Neural cell (in vitro differentiated cells): ENCODE results near the gene TMEM220. TPM values are rescaled to one million over a fixed set of nuclear protein-coding genes. Genes with fewer than 3 reads are reported as not detected.

Experiments used
- H2AFZ ChIP-seq: fragments of 200-600, 300-800 bp; sonication (generic), shearing (Covaris generic); 2 replicates; pipeline ENCODE4 v1.6.0; 2014; ENCODE audit warnings: low read depth, mild to moderate bottlenecking, antibody characterized with exemption, low read length, moderate library complexity
- H3F3A ChIP-seq: fragments of 200-600 bp; shearing (Covaris generic); 2 replicates; pipeline ENCODE4 v1.6.1; 2016; ENCODE audit warnings: mild to moderate bottlenecking, moderate library complexity, mixed read lengths, antibody characterized with exemption, low read length; ENCODE audit not compliant: insufficient read depth, poor library complexity, severe bottlenecking
- H3K27ac ChIP-seq: fragments of 200-600, 300-800 bp; sonication (generic), shearing (Covaris generic); 2 replicates; pipeline ENCODE4 v1.5.1; 2014; ENCODE audit warnings: mild to moderate bottlenecking, low read length, moderate library complexity
- H3K27me3 ChIP-seq: fragments of 300-800, 200-600 bp; sonication (generic), shearing (Covaris generic); 2 replicates; pipeline ENCODE4 v1.6.0; 2014; ENCODE audit warnings: mild to moderate bottlenecking, low read depth, low read length, moderate library complexity; ENCODE audit not compliant: insufficient read depth
- H3K36me3 ChIP-seq: fragments of 300-800, 200-600 bp; sonication (generic), shearing (Covaris generic); 2 replicates; pipeline ENCODE4 v1.5.1; 2014; ENCODE audit warnings: mild to moderate bottlenecking, antibody characterized with exemption, low read length, moderate library complexity; ENCODE audit not compliant: insufficient read depth
- H3K4me2 ChIP-seq: fragments of 300-800, 200-600 bp; sonication (generic), shearing (Covaris generic); 2 replicates; pipeline ENCODE4 v1.6.0; 2014; ENCODE audit warnings: mild to moderate bottlenecking, low read length
- H3K4me3 ChIP-seq: fragments of 300-800, 200-600 bp; sonication (generic), shearing (Covaris generic); 2 replicates; pipeline ENCODE4 v1.5.1; 2014; ENCODE audit warnings: mild to moderate bottlenecking, low read length, moderate library complexity
- H3K79me2 ChIP-seq: fragments of 200-600 bp; shearing (Covaris generic); replicated peaks from 2 replicates; pipeline ENCODE4 v1.6.0; 2014; ENCODE audit warnings: mild to moderate bottlenecking, low read length, moderate library complexity; ENCODE audit not compliant: insufficient read depth
- H3K9ac ChIP-seq: fragments of 300-800, 200-600 bp; sonication (generic), shearing (Covaris generic); 2 replicates; pipeline ENCODE4 v1.6.1; 2016; ENCODE audit warnings: mild to moderate bottlenecking, low read length, mixed read lengths
- H3K9me2 ChIP-seq: fragments of 200-600 bp; shearing (Covaris generic); 2 replicates; pipeline ENCODE4 v1.6.1; 2016; ENCODE audit warnings: mild to moderate bottlenecking, low read length, mixed read lengths; ENCODE audit not compliant: insufficient read depth
- H3K9me3 ChIP-seq: fragments of 200-600, 300-800 bp; sonication (generic), shearing (Covaris generic); 2 replicates; pipeline ENCODE4 v1.6.1; 2016; ENCODE audit warnings: mild to moderate bottlenecking, mixed run types, low read length, moderate library complexity, mixed read lengths
- H4K20me1 ChIP-seq: fragments of 200-600 bp; shearing (Covaris generic); 2 replicates; pipeline ENCODE4 v1.6.1; 2016; ENCODE audit warnings: mild to moderate bottlenecking, mixed run types; ENCODE audit not compliant: insufficient read depth
- CTCF ChIP-seq: fragments of 450-650 bp; IDR thresholded peaks from 2 replicates; pipeline ENCODE4 v1.5.1; 2014; ENCODE audit warnings: antibody characterized with exemption, mild to moderate bottlenecking, moderate library complexity; ENCODE audit not compliant: poor library complexity, severe bottlenecking
- EP300 ChIP-seq: fragments of 450-650 bp; conservative IDR thresholded peaks from 2 replicates; pipeline ENCODE4 v1.6.1; 2014; ENCODE audit warnings: antibody characterized with exemption, mild to moderate bottlenecking, moderate library complexity; ENCODE audit not compliant: poor library complexity, severe bottlenecking
- EZH2 ChIP-seq: fragments of 200-600, 300-800 bp; shearing (Covaris generic), sonication (generic); IDR thresholded peaks from 2 replicates; pipeline ENCODE4 v1.6.1; 2014; ENCODE audit warnings: antibody characterized with exemption, low read length, borderline replicate concordance, mild to moderate bottlenecking; ENCODE audit not compliant: insufficient read depth, poor library complexity, severe bottlenecking
- MXI1 ChIP-seq: fragments of 450-650 bp; conservative IDR thresholded peaks from 2 replicates; pipeline ENCODE4 v1.6.1; 2014; ENCODE audit warnings: antibody characterized with exemption, mild to moderate bottlenecking; ENCODE audit not compliant: poor library complexity, severe bottlenecking
- POLR2AphosphoS5 ChIP-seq: IDR thresholded peaks from 2 replicates; pipeline ENCODE4 v1.6.1; 2012
- RAD21 ChIP-seq: fragments of 450-650 bp; conservative IDR thresholded peaks from 2 replicates; pipeline ENCODE4 v1.6.1; 2014; ENCODE audit warnings: antibody characterized with exemption, mild to moderate bottlenecking, moderate library complexity
- REST ChIP-seq: IDR thresholded peaks from 2 replicates; pipeline ENCODE4 v1.6.1; 2012; ENCODE audit warnings: borderline replicate concordance
- SMC3 ChIP-seq: fragments of 450-650 bp; conservative IDR thresholded peaks from 2 replicates; pipeline ENCODE4 v1.6.1; 2014; ENCODE audit warnings: antibody characterized with exemption, mild to moderate bottlenecking, moderate library complexity; ENCODE audit not compliant: poor library complexity
- TAF1 ChIP-seq: IDR thresholded peaks from 2 replicates; pipeline ENCODE4 v1.6.1; 2012; ENCODE audit warnings: low read depth
- polyA plus RNA-seq: library from polyadenylated mRNA; depleted of rRNA; stranded (reverse); fragments of >200 nt; gene quantifications from 2 replicates; pipeline ENCODE4 v1.2.3, GENCODE V29; 2014

TMEM220 gene
- polyA plus RNA-seq, 1 donor from 2014 or later: not detected

GRCh38 chr17:10769840-10770239 lies 40.0 kb upstream of the TMEM220 start:
- H3F3A ChIP-seq: peaks cover 5% of the 10 kb centered on the region
- H3K36me3 ChIP-seq: no peaks in the 10 kb centered on the region
- no peaks in the 10 kb centered on the region for H3K79me2 ChIP-seq
- TF ChIP-seq REST (no peak), SMC3 (no peak)
- no peaks in the 10 kb centered on the region for H3K9me2 ChIP-seq
- no peaks in the 10 kb centered on the region for H4K20me1 ChIP-seq
- H3K9ac ChIP-seq: no peak overlapping the region
- no peak overlapping the region for H2AFZ ChIP-seq
- H3K27ac ChIP-seq: no peak overlapping the region
- H3K4me2 ChIP-seq: no peak overlapping the region
- H3K27me3 ChIP-seq: no peaks in the 10 kb centered on the region
- no peak overlapping the region for H3K4me3 ChIP-seq
- no peaks in the 10 kb centered on the region for H3K9me3 ChIP-seq

- Histone ChIP-seq H3K27me3 (no peaks in the 10 kb centered on the region), H4K20me1 (no peaks in the 10 kb centered on the region), H3K9ac (no peak overlapping the region), H3K79me2 (no peaks in the 10 kb centered on the region), H3K9me2 (no peaks in the 10 kb centered on the region), H3F3A (peaks cover 5% of the 10 kb centered on the region), H2AFZ (no peak overlapping the region), H3K9me3 (no peaks in the 10 kb centered on the region), H3K36me3 (no peaks in the 10 kb centered on the region), H3K4me2 (no peak overlapping the region), H3K4me3 (no peak overlapping the region), H3K27ac (no peak overlapping the region)
- TF ChIP-seq EP300: no peak
- TF ChIP-seq POLR2AphosphoS5: no peak
- no peak for TF ChIP-seq TAF1
- no peak for TF ChIP-seq RAD21
- no peak for TF ChIP-seq REST
- no peak for TF ChIP-seq MXI1
- no peak for TF ChIP-seq CTCF
- no peak for TF ChIP-seq EZH2
- no peak for TF ChIP-seq SMC3
Observed at GRCh38 chr17:10768750-10769251, 39.0 kb upstream of the TMEM220 start.
